SK-N-SH treated with all-trans-retinoic acid at 6 μM for 48 hours (cell line): ENCODE results near the gene CCDC181.

Source experiments
- BACH2 ChIP-seq: fragments of 250-450 bp; sonication (Bioruptor Pico); IDR thresholded peaks from 2 replicates; pipeline ENCODE4 v1.9.0; 2021; ENCODE audit warnings: mild to moderate bottlenecking, borderline replicate concordance
- PATZ1 ChIP-seq: fragments of 250-450 bp; sonication (Bioruptor Pico); IDR thresholded peaks from 2 replicates; pipeline ENCODE4 v1.8.0; 2020; ENCODE audit warnings: mild to moderate bottlenecking, moderate library complexity, borderline replicate concordance
- ZC3H10 ChIP-seq: fragments of 250-450 bp; sonication (Bioruptor Pico); IDR thresholded peaks from 2 replicates; pipeline ENCODE4 v1.5.1; 2021; ENCODE audit warnings: mild to moderate bottlenecking, moderate library complexity

- TF ChIP-seq ZC3H10 (CRISPR knock-in tag): no peak
- no peak for TF ChIP-seq PATZ1 (CRISPR knock-in tag)
- no peak for TF ChIP-seq BACH2 (CRISPR knock-in tag)
Observed at GRCh38 chr1:169361281-169361680, 66.0 kb downstream of the CCDC181 start.
